HG02623 (cell line): ENCODE measurements around the gene HJURP.

Source experiments
- ATAC-seq: cut with Tn5 transposase; IDR thresholded peaks from one replicate; pipeline ENCODE4 v1.9.1; 2021; ENCODE audit warnings: moderate library complexity; ENCODE audit not compliant: unreplicated experiment

HJURP gene

DNA sequence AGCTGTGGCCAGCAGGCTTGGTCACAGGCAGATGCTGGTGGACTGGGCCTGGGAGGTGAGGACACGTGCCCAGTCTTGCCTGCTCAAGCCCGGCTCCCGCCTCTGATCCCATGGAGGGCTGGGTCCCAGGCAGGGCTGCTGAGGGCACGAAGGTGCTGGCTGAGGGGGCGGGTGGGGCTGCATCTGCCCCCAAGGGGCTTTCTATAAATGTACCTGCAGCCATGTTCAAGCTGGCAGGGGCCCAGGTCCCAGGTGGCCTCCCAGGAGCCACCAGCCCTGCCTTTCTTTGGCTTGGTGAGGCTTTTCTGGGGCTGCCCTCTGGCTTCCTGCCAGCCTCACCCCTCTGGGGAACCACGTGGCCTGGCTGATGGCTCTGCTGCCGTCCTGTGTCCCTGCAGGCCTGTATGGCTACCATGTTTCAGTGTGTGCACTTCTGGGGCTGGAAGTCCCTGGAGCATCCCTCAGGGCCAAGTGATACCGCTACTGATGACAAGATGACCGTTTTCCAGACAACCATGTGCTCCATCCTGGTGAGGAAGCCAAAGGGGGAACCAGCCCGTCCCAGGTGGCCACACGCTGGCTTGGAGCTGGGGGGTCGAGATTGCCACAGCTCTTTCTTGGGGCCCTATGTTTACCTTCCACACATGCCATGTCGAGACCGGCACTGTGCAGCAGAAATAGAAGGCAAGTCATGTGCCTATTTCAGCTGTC lies 23.2 kb downstream of the HJURP start:
- ATAC-seq, result no peak

DNA sequence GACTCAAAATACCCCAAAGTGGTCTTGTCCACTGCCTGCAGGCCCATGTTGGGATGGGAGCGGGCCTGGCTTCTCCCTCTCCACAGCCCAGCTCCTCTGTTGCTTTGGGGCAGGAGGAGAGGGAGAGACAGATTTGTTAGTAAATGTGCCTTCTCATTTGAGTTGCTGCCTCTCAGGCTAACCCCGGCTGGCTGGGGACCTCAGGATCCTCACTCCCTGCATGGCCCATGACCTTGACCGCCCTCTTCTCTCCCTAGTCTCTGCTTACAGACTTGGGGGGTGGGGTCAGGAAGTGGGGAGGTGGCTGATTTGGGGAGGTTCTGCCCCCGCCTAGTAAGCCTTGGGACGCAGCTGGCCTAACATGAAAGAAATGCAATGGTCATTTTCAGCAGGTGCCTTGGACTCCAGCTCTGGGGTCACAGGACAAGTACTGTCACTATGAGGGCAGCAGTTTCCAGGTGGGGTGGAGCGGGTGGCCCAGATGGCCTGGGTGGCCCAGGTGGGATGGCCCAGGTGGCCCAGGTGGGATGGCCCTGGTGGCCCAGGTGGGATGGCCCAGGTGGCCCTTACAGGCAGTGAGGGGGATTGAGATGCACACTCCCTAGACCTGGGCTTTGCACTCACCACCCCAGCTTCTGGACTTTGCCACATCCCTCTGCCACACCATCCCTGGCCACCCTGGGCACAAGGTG lies 24.1 kb downstream of the HJURP start:
- ATAC-seq, result no peak

DNA sequence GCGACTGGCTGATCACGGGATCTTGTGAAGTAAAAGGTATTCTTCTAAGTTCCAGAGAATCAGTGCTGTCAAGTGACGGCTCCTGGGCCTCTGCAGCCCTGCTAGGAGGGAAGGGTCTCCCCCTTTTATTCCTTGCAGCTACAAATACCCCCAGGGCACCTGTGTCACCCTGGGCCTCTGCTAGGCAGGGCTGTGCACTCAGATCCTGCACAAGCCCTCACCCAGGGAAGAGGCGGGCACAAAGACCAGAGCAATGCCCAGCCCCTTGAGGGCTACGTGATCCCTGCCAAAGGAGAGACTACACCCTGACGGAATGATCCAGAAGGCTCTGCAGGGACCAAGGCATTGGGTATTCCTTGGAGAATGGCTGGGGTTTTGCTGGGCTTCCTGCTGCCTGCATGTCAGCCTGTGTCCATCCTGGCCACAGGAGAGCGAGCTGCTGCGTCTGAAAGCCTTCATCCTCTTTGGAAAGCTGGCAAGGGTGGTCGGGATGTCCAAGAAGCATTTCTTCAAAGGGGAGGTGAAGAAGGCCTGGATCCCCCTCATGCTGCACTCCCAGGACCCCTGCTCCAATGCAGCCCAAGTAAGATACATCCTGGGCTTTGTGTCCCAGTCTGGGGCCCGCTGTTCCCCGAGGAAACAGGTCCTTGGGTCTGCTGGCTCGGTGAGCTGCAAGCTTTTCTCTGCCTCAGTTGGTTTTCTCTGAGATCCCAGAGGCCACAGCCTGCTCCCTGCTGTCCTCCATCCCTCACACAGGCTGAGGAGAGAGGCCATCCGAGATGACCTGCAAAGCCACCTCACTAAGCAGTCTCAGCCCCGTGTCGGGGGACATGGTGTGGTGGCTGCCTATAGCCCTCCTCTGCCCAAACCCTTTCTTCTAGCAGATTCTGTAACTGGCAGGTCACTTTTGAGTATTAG lies 24.9 kb downstream of the HJURP start:
- no peak for ATAC-seq

DNA sequence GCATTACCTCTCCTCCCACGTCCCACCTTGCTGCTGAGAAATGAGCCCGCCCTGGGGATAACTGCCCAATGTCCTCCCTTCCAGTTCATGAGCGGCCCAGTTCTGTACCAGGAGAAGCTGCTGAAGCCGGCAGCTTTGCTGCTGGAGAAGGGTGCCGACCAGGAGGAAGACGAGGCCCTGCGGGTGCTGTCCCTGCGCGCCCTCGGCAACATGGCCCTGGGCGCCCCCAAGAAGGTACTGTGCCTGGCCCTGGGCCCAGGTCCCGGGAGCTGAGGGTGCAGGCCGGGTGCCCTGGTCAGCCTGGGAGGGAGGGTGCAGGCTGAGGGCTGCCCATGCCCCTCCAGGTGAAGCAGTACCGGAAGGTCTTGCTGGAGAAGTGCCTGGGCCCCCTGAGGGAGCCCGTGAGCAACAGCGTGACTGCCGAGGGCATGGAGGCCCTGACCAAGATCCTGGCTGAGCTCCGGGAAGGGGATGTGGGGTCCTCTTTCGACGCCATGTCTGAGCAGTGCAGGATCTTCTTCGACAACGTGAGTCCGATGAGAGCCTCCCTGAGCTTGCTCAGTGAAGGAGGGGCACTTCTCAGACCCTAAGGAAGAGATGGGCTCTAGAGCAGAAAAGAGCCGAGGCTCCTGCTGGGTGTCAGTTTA lies 25.7 kb downstream of the HJURP start:
- ATAC-seq, result no peak

DNA sequence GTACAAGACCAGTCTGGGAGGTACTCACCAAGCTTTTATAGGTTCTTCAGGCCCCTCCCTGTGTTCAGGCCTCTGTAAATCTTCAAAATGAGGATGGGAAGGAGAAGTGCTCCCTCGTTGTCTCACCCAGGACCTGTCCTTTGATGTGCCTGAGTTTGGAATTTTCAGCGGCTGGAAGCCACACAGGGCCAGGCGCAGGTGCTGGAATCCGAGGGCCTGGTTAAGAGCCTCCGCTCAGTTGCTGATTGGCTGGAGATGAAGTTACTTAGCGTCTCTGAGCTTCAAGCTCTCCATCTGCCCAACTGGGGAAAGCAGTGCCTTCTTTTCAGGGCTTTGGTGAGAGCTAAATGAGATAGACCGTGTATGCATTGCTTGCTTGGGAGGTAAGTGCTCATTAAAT lies 30.0 kb downstream of the HJURP start:
- ATAC-seq, result no peak

DNA sequence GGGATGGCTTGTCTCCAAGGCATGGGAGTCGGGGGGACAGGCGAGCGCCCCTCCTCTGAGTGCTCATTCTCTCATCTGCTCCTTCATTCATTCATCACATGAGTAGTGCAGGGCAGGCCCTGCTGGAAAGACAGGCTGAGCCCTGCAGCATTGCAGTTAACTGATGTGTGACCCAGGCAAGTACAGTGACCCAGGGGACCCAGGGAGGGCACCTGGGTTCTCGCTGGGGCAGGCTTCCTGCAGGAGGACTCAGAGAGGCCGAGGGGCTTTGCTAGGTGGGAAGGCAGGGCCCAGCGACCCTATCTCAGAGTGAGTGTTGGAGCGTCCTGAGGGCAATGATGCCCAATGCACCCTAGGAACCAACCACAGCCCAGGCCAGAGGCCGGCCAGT lies 30.6 kb downstream of the HJURP start:
- ATAC-seq, result no peak

DNA sequence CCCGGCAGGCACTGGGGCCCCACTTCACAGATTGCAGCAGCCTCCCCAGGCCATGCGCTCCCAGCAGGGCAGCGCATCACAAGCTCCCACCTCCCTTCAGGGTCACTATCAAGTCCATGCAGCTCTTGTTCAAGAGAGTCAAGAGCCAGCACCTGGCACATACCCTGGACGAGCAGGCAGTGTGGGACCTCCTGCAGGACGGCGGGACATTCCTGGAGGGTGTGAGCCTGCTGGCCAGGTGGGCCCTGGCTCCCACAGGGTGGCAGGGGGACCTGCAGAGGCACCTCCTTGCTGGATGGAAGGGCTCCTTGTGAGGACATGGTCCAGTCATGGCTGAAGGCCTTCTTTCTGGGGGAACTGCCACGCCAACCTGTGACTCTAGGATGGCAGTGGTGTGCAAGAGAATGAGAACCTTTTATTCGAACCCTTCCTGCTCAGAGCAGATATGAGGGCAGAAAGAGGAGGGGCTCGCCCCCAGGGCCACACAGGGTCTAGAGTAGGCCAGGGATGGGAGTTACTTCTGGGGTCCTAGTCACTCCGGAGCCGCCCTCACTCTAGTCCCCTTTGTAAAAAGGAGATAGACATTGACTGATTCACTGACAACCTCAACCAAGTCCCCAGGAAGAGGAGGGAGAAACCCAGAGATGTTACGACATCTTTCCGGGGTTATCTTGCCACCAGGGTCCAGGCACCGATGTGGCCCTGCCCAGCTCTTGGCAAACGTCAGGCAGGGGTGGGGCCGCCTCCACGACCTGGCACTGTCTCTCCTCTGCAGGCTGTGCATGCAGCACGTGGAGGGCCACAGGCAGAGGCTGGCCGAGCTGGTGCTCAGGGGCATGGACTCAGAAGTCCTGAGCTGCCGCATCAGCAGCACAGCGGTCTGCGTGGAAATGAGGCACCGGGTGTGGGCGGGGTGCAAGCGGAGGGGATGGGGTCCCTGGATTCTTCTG lies 31.3 kb downstream of the HJURP start:
- ATAC-seq, result no peak

DNA sequence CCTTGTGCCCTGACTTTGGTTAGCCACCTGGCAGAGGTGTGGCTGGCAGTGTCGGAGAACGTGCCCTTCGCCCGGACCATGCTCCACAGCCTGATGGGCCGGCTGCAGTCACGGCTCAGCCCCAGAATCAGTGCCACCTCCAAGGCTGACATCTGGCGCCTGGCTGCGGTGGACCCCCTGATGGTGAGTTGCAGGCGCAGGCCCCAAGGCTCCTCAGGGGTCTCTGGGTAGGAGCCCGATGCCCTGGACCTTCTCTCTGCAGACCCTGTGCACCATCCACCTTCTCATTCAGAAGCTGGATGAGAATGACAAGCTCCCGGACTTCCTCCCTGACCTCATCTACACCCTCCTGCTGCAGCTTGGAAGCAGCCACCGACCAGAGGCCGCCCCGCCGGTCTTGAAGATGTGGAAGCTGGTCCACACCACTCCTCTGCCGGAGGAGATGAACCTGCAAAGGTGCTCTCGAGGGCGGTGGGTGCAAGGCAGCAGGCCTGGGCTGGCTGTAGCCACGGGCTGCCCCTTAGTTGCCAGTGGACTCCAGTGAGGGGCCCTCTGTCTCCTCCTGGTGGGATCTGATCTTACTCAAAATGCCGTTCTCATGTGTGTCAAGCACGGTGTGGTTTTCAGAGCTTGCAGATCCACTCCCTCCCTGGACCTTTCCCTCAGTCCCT lies 32.1 kb downstream of the HJURP start:
- ATAC-seq, result no peak

DNA sequence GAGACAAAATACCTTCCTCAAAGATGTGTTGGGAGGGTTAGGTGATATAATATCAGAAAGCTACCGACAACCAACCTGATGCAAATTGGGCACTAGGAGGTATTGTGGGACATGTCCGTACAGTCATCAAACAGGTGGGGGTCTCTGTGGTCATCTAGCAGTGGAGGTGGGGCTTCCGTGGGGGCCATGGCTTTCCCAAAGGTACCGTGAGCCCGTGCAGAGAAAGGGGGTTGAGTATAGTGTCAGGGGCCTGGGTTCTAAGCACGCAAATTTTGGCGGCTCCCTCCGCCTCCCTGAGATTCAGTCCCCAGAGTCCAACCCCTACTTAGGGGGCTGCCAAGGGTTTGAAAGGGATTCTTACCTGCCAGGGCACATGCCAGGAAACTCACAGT lies 32.6 kb downstream of the HJURP start:
- no peak for ATAC-seq

DNA sequence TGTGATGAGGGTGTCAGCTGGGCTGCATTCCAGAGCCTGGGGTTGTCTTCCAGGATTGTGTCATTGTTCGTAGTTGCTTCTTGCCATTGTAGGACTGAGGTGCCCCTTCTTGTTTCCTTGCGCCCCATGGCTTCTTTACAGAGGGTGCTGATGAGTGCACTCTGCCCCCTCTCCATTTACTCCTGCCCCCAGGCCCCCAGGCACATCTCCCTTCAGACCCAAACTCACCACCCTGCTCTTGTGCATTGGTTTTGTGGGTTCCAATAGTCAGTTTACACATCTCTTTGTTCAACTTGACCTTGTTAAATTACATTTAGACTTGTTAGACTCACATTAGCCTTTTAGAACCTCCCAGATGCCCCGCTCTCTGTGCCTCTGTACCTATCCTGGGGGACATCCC lies 33.1 kb downstream of the HJURP start:
- no peak for ATAC-seq

DNA sequence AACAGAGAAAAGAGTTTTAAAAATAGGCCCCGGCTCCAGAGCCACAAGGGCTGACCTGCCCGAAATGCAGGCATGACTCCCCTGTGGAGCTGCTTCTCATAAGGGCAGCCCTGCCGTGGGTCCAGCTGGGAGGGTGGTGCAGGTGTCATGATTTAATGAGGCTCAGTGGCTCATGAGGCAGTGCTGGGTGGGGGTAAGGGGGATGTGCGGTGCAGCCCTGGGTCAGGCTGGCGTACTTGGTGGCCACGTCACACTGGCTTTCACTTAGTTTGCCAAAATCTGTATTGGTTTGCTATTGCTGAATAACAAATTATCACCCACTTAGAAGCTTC lies 33.6 kb downstream of the HJURP start:
- no peak for ATAC-seq

DNA sequence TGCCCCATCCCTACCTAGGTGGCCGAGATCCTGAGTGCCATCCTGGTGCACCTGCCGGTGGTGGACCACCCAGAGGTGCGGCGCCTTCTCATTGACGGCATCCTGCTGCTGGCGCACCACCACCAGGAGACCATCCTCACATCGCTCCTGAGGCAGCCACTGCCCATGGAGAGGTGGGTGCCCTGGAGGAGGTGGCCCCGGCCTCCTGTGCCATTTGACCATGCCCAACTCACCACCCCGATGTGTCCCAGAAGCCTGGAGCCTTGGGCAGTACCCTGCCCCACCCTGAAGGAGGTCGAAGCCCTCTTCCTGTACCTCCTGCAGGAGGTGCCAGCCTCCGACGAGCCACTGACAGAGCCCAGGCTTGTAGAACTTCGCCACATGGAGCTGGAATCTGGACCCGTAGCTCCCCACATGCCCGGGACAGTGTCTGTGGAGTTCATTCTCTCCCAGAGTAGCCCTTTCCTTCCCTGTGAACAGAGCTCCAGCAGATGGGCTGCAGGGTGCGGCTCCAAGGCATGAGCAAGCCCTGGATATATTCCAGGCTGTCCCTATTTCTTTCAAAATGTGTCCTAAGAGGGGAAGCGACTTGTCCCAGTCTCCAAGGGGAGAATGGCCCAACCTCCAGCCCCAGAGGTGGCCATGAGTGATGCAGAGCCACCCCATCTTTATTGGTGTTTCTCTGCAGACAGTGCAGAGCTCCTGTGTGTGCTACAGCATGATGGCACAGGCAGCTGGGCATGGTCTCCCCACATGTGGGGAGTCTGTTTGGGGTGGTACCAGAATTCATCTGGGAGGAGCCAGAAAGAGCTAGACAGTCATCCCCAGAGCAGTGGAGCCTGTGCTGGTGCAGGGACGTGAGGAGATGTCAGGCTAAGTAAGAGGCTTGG lies 34.2 kb downstream of the HJURP start:
- no peak for ATAC-seq

DNA sequence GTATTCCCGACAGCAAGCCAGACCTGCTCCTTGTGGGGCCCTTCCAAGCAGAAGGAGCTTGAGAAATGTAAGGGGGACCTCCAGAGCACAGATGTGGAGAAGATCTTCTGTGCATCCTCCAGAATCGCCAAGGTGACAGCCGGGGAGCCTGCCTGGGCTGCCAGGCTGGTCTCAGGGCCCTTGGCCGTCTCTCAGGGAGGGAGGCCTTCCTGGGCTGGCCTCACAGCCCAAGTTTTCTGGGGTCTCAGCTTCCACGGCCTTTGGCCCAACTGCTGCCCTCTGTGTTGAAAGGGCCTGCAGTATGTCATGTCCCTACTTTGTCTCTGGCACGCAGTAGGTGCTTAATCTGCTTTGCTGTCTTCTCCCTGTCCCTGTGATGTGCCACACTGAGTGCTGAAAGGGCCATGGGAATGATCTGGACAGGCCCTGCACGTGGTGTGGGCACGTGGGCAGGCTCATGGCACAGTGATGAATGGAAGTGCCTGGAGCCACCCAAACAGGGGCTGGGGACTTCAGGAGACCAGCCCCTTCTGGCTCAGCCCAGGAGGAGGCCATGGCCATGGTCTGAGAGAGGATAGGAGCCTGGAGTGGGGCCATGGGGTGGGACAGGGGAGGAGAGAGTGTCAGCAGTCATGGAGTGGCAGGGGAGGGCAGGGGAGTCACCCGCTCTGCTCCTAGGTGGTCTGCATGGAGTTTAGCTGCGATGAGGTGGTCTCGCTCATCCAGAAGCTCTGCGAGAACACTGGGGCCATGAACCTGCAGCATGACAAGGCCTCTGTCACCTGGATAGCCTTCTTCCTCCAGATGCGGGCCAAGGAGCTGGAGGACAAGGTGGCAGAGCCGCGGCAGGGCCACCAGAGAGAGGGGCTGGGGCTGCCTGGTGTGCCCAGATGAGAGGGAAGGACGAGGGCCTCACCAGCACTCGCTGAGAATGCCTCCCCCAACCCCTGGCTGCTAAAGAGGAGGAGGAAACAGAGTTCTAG lies 35.4 kb downstream of the HJURP start:
- ATAC-seq, result no peak

DNA sequence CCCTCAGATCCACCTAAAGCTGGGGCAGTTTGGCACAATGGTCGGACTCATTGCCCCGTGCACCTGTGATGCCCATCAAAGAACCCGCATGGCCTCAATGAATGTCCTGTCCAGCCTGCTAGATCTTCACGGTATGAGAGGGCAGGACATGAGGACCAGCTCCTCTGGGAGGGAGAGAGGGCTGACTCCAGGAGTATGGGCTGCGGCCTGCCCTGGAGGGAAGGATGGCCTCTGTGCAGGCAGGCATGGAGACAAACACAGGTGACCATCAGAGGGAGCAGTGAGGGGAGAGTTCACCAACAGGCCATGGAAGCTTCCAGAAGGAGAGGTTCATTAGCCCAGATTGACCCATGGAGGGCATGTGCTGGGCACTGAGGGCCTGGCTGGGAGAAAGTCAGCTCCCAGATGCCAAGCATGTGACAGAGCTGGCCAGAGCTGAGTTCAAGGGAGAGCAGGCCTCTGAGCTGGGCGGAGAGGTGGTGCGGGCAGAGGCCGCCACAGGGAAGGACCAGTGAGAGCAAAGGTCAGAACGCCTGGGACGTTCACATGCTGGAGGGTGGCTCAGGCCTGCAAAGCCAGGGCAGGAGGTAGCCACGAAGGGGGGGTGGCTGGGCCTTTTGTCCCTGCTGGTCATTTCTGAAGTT lies 36.2 kb downstream of the HJURP start:
- no peak for ATAC-seq

DNA sequence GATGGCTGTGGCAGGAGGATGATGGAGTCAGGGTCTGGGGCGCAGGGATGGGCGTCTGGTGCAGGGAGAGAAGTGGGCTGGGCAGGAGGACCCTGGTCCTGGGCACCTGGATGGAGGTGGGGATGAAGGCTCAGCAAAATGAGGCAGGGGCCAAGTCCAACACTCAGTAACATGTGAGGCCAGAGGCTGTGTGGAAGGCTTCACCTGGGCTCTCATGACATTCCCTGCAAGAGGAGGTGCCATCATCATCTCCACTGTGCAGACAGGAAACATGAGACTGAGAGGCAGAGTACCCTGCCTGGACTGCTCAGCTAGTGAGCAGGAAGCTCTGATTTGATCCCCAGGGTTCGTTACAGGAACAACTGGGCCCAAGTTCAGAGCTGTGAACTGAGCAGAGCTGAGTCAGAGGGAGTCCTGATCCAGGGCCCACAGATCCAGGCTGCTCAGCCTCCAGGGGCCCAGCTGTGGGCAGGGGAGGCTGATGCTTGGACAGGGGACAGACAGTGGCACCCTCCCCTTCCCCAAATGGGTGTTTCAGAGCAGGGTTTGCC lies 36.9 kb downstream of the HJURP start:
- no peak for ATAC-seq

DNA sequence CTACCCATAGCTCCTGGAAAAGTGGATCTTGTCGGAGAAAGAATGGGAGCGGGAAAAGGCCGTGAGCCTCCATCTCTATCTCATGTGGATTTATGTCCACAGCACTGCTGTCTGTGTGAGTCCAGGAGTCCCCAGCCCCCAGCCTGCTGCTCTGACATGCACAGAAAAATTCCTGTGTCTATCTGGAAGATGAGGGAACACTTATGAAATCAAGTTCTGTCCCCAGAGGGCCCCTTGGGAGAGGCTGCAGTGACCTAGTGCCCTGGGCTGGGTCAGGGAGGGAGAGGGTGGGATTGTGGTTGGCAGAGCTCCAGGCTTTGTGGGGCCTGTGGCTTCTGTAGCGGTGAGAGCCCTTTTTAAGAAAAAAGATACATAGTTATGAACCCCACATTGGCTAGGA lies 37.6 kb downstream of the HJURP start:
- ATAC-seq, result no peak

DNA sequence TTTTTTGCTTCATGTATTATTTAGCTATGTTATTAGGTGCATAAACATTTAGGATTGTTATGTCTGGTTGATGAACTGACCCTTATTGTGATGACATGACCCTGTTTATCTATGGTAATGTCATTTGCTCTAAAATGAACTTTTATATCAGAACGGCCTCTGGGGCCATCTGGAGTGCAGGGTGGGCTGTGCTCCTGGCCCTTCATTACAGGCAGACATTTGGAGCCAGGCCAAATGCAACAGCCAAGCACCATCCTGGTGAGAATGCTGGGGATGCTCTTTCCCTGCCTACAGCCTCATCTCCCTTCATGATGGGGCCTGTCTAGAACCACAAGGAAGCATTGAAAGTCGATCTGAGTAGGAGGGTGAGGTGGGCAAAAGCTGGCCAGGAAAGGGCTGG lies 38.0 kb downstream of the HJURP start:
- no peak for ATAC-seq
